Sciatic nerve (tissue), 2 donors: Measurements from ENCODE around the gene SMOC2. TPM values are rescaled to one million over a fixed set of nuclear protein-coding genes. Genes with fewer than 3 reads are reported as not detected.

ENCODE experiments used
- ATAC-seq: fragments of 200-7000 bp; cut with Tn5 transposase; one replicate; pipeline ENCODE4 v1.9.1; 2020; ENCODE audit warnings: mild to moderate bottlenecking, moderate library complexity
- DNase-seq: peaks from one replicate; pipeline ENCODE4 v3.0.0-alpha.2; 2020; ENCODE audit warnings: low spot score
- intact Hi-C: fragments of 100-400 bp; cut with DNase I; formaldehyde crosslinking; loops from one replicate; pipeline ENCODE4 v1.14.2; 2022
- total RNA-seq: library from RNA; stranded (reverse); fragmentation: NEBNext Ultra II Directional; extraction: Animal tissue kit (Norgen Biotek cat#: 25700); gene quantifications from one replicate; pipeline ENCODE4 v1.2.1, GENCODE V29; 2021
- donor health status: DM: no; HTN: no; CAD: no.
- donor health status: DM: no; HTN: no; CAD: no.

Gene SMOC2
- total RNA-seq, 1 donor from 2014 or later = 45.6 TPM

DNA sequence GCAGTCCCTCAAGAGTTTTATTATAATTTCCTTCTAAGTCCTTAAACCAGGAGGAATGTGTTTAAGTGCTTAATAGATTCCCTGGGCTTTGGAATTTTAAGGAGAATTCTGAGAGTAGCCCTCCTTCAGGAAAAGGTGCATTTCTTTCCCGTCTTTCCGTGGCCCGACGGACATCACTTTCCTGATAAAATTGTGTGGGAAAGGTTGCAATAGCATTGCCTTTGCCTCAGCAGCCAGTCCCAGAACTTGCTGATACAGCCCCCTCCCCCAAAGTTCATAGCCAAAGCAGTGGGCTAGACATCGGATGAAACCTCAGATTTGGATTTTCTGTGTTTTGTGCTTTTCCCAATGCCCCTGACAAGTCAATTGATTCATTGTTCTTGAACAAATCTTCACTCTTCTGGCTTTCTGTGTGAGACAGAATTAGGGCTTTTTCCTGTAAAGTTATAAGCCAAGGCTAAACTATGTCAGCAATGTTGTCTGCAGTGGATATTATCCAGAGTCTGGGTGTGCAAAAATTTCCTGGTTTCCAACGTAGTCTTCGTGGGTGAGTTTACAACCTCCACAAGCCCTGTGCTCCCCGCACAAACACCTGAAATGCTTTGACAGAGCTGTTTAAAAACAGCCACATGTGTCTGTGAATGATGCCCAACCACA is 1.1 kb upstream of the SMOC2 start:
- peak; percentile 66 for ATAC-seq
- DNase-seq = no peak
- intact Hi-C loops = loop anchor here (10.0 kb wide), 1 partner anchor 735 kb away; no protein-coding TSS in a partner anchor

- ATAC-seq (peak; percentile 35), DNase-seq (no peak)
- intact Hi-C loops = loop anchor here (10.0 kb wide), 1 partner anchor 737 kb away; no protein-coding TSS in a partner anchor
These were observed 729 bp downstream of the SMOC2 start for GRCh38 chr6:168441434-168442391.

- no peak for DNase-seq
- no peak for ATAC-seq
- intact Hi-C loops = loop anchor here (10.0 kb wide), 1 partner anchor 738 kb away; no protein-coding TSS in a partner anchor
These were observed 1.7 kb downstream of the SMOC2 start for GRCh38 chr6:168442646-168443045.

DNA sequence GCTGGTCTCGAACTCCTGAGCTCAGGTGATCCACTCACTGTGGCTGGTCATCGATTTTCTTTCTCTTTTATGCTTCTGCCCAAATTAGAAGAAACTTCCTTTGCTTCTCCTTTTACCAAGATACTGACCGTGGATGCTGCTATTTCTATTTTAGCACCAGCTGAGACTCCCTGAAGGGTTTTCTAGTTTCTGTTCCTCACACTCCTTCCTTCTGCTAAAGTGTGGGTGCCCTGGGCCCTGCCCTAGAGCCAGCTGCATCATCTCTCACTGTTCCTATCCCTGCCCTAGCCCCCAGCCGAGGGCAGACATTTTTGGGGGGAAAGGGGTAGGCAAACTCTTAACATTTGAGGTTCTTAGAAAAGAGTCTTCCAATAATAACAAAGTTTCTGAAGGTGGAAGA is 6.3 kb downstream of the SMOC2 start:
- ATAC-seq = no peak
- intact Hi-C loops = loop anchor here (10.0 kb wide), 1 partner anchor 742 kb away; no protein-coding TSS in a partner anchor
- no peak for DNase-seq

- intact Hi-C loops = loop anchor here (10.0 kb wide), 1 partner anchor 743 kb away; no protein-coding TSS in a partner anchor
- no peak for ATAC-seq
- no peak for DNase-seq
These were observed 6.7 kb downstream of the SMOC2 start for GRCh38 chr6:168447700-168448099.

- intact Hi-C loops = loop anchor here (10.0 kb wide), 1 partner anchor 744 kb away; no protein-coding TSS in a partner anchor
- ATAC-seq (no peak), DNase-seq (no peak)
These were observed 7.4 kb downstream of the SMOC2 start for GRCh38 chr6:168448243-168448855.

GRCh38 chr6:168450917-168451316 is 9.9 kb downstream of the SMOC2 start:
- DNase-seq = no peak
- intact Hi-C loops = no loop called here

GRCh38 chr6:168451805-168452517 is 11.0 kb downstream of the SMOC2 start:
- ATAC-seq (no peak), DNase-seq (no peak)
- intact Hi-C loops = no loop called here

More at GRCh38 chr6:168450917-168451316, 9.9 kb downstream of the SMOC2 start:
- no peak for ATAC-seq

DNA sequence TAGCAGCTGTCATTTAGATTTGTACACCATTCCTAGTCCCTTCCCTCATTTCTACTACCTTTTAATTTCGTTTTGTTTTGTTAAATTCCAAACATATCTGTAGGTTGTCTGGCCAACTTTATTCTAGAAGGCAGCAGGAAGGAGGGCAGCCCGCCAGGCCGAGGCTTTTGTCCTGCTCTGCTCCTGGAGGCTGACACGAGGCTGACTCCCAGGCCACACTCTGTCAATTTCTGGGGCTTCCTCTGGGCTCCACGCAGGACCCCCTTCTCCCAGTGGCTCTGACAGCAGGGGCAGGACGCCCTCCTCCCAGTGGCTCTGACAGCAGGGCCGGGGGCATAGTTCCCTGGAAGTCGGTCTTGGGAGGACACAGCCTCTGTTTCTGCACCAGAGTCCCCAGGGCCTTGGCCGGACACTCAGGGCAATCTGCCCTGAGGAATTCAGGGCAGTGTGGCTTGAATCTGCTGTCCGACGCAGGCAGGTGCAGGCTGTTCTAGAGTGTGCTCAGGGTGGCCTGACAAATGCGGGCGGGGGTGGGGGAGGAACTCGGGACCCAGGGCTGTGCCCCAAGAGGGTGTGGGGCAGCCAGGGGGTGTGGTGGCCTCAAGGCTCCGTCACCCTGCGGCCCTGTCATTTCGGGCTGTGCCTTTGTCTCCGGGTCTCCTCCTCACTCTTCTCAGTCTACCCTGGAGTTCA is 11.8 kb downstream of the SMOC2 start:
- peak; percentile 38 for ATAC-seq
- no peak for DNase-seq
- intact Hi-C loops = no loop called here

DNA sequence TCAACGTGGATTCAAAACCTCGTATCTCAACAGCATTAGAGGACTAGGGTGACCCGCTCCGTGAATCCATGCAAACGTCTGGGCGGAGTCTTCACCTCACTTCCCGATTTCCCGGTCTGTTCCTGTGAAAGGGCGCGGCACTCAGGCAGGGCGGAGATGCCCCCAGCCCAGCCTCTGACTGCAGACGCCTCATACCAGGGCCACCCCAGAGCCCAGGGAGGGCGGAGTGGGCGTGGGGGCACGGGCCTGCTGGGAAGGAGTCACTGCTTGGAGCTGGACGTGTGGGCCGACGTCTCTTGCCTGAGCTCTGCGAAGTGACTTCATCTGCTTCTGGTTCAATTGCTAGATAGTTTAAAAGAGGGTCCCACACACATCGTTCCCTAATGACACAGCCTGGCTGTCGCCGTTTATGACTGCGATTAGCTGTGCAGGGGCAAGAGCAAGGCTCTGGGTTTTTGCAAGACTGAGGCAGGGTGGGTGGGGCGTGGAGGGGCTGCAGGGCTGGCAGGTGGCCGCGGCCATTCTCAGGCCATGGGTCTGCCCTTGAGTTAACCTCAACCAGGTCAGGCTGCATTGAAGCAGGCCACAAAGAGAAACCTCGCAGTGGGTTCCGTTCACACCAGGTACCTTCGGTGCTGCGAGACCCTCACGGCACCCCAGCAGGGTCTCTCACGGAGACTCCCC is 15.0 kb downstream of the SMOC2 start:
- DNase-seq (no peak), ATAC-seq (no peak)
- intact Hi-C loops = no loop called here

- DNase-seq = no peak
- intact Hi-C loops = no loop called here
- peak; percentile 4 for ATAC-seq
These were observed 16.1 kb downstream of the SMOC2 start for GRCh38 chr6:168456907-168457652.

DNA sequence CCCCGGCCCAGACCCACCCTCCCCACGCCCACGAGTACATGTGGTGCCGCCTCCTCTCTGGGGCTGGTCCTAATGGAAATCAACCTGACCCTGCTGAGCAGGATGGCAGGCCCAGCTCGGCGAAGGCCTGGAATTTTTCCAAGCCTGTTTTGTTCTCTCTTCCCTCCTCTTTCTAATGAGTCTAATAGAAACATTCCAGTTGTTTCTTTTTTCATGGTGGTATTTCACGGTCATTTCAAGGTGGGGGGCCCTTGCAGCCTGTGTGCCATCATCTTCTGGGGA is 16.6 kb downstream of the SMOC2 start:
- intact Hi-C loops = no loop called here
- DNase-seq = no peak
- ATAC-seq = peak; percentile 39

DNA sequence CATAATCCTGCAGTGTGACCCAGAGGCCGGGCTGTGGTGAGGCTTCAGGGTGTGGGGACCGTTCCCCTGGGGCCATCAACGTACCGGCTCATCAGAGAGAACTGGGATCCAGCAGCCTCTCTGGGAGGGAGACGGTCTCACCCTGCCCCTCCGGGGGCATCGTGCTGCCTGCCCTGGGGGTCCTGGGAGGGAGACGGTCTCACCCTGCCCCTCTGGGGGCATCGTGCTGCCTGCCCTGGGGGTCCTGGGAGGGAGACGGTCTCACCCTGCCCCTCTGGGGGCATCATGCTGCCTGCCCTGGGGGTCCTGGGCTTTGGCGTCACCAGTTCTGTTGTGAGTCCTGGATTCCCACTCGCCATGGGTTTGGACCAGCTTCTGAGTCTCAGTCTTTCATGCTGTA is 17.1 kb downstream of the SMOC2 start:
- intact Hi-C loops = no loop called here
- DNase-seq (no peak), ATAC-seq (no peak)

DNA sequence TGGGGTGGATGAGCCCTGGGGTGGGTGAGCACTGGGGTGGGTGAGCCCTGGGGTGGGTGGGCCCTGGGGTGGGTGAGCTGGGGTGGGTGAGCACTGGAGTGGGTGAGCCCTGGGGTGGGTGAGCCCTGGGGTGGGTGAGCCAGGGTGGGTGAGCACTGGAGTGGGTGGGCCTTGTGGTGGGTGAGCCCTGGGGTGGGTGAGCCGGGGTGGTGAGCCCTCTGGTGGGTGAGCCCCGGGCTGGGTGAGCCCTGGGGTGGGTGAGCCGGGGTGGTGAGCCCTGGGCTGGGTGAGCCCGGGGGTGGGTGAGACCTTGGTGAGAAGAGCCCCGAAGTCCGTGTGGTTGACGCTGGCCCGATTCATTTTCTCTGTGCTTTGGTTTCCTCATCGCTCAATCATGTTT is 18.6 kb downstream of the SMOC2 start:
- ATAC-seq = no peak
- intact Hi-C loops = no loop called here
- no peak for DNase-seq

- no peak for ATAC-seq
- intact Hi-C loops = no loop called here
- DNase-seq = no peak
These were observed 21.4 kb downstream of the SMOC2 start for GRCh38 chr6:168462289-168462853.

GRCh38 chr6:168464546-168464945 is 23.6 kb downstream of the SMOC2 start:
- DNase-seq = no peak
- intact Hi-C loops = no loop called here
- no peak for ATAC-seq

DNA sequence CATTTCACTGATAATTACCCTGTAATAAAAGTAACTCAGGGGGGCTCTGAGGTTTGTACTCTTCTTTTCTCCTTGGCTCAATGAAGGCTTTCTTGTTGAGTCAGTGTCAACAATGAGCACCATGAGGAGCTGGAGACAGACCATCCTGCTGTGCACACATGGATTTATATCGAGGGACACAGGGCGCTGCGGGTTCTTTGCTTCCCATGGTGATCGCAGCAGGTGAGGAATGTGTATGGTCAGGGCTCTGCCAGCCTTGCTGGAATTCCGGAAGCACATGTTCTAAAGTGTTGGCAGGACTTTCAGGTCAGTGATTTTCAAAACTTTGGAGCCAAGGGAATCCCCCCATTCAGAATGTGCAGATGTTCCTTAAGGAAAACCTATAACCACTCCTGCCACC is 27.1 kb downstream of the SMOC2 start:
- intact Hi-C loops = no loop called here
- DNase-seq (no peak), ATAC-seq (no peak)
